Measurements from ENCODE around the gene JOSD2. TPM values are rescaled to one million over a fixed set of nuclear protein-coding genes. Genes with fewer than 3 reads are reported as not detected.

Gene JOSD2
- total RNA-seq, 4 donors from 2014 or later: 31.3 to 59.4 (median 42.9) TPM

GRCh38 chr19:50519006-50519575, 8.1 kb upstream of the JOSD2 start:
- intact Hi-C loops (cut with DNase I): no loop called here
- Histone ChIP-seq H3K9me3 (no peaks in the 10 kb centered on the region), H3K36me3 (peaks cover 0 to 12% (median 0%) of the 10 kb centered on the region in 4 donors), H3K27me3 (peaks cover 0 to 37% (median 0%) of the 10 kb centered on the region in 4 donors), H3K27ac (replicated peaks in 1 of 4) (no peak overlapping the region), H3K4me1 (no peaks in the 10 kb centered on the region), H3K4me3 (no peak overlapping the region)
- no peak for TF ChIP-seq POLR2A (IDR thresholded peaks at IDR 0.05; ENCODE audit: low read depth)
- no peak for TF ChIP-seq POLR2AphosphoS5 (IDR thresholded peaks at IDR 0.05)
- TF ChIP-seq EP300 (IDR thresholded peaks at IDR 0.05): no peak
- 98% methylated on average over 33 of the region's 40 CpGs for WGBS
- no peak for DNase-seq (ENCODE audit: extremely low spot score)

GRCh38 chr19:50518091-50519005, 7.4 kb upstream of the JOSD2 start:
- WGBS: 96% methylated on average over 53 of the region's 87 CpGs

GRCh38 chr19:50517704-50518075, 6.7 kb upstream of the JOSD2 start:
- intact Hi-C loops (cut with DNase I): no loop called here
- no peaks in the 10 kb centered on the region for H3K9me3 ChIP-seq
- peaks cover 0 to 12% (median 0%) of the 10 kb centered on the region in 4 donors for H3K36me3 ChIP-seq
- no peak overlapping the region for H3K27ac ChIP-seq (replicated peaks in 1 of 4)
- 94% methylated on average over 19 of the region's 37 CpGs for WGBS
- H3K4me3 ChIP-seq: no peak overlapping the region
- no peak for DNase-seq (ENCODE audit: extremely low spot score)
- TF ChIP-seq, protein P1, sequence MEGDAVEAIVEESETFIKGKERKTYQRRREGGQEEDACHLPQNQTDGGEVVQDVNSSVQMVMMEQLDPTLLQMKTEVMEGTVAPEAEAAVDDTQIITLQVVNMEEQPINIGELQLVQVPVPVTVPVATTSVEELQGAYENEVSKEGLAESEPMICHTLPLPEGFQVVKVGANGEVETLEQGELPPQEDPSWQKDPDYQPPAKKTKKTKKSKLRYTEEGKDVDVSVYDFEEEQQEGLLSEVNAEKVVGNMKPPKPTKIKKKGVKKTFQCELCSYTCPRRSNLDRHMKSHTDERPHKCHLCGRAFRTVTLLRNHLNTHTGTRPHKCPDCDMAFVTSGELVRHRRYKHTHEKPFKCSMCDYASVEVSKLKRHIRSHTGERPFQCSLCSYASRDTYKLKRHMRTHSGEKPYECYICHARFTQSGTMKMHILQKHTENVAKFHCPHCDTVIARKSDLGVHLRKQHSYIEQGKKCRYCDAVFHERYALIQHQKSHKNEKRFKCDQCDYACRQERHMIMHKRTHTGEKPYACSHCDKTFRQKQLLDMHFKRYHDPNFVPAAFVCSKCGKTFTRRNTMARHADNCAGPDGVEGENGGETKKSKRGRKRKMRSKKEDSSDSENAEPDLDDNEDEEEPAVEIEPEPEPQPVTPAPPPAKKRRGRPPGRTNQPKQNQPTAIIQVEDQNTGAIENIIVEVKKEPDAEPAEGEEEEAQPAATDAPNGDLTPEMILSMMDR (IDR thresholded peaks at IDR 0.05): no peak
- TF ChIP-seq POLR2A (IDR thresholded peaks at IDR 0.05; ENCODE audit: low read depth) (no peak), POLR2AphosphoS5 (IDR thresholded peaks at IDR 0.05) (no peak), EP300 (IDR thresholded peaks at IDR 0.05) (no peak)
- H3K4me1 ChIP-seq: peaks cover 0 to 5% (median 0%) of the 10 kb centered on the region in 4 donors
- H3K27me3 ChIP-seq: peaks cover 0 to 37% (median 0%) of the 10 kb centered on the region in 4 donors

More at GRCh38 chr19:50518091-50519005, 7.4 kb upstream of the JOSD2 start:
- peaks cover 0 to 12% (median 0%) of the 10 kb centered on the region in 4 donors for H3K36me3 ChIP-seq
- peaks cover 0 to 5% (median 0%) of the 10 kb centered on the region in 4 donors for H3K4me1 ChIP-seq
- DNase-seq (ENCODE audit: extremely low spot score): no peak
- TF ChIP-seq POLR2A (IDR thresholded peaks at IDR 0.05; ENCODE audit: low read depth): no peak
- no peak for TF ChIP-seq EP300 (IDR thresholded peaks at IDR 0.05)
- TF ChIP-seq POLR2AphosphoS5 (IDR thresholded peaks at IDR 0.05): no peak
- TF ChIP-seq, protein P1 (IDR thresholded peaks at IDR 0.05): no peak
- intact Hi-C loops (cut with DNase I): no loop called here
- no peaks in the 10 kb centered on the region for H3K9me3 ChIP-seq
- no peak overlapping the region for H3K27ac ChIP-seq (replicated peaks in 1 of 4)
- peaks cover 0 to 37% (median 0%) of the 10 kb centered on the region in 4 donors for H3K27me3 ChIP-seq
- H3K4me3 ChIP-seq: no peak overlapping the region

- H3K27me3 ChIP-seq: peaks cover 0 to 37% (median 0%) of the 10 kb centered on the region in 4 donors
- H3K36me3 ChIP-seq: peaks cover 0 to 12% (median 0%) of the 10 kb centered on the region in 4 donors
- 81% methylated on average over 51 of the region's 53 CpGs for WGBS
- no peaks in the 10 kb centered on the region for H3K9me3 ChIP-seq
- H3K4me1 ChIP-seq: peaks cover 0 to 7% (median 2%) of the 10 kb centered on the region in 4 donors
- DNase-seq (ENCODE audit: extremely low spot score): no peak
- H3K27ac ChIP-seq (replicated peaks in 1 of 4): no peak overlapping the region
- TF ChIP-seq POLR2AphosphoS5 (IDR thresholded peaks at IDR 0.05) (no peak), EP300 (IDR thresholded peaks at IDR 0.05) (no peak), POLR2A (IDR thresholded peaks at IDR 0.05; ENCODE audit: low read depth) (no peak)
- TF ChIP-seq, protein P1 (IDR thresholded peaks at IDR 0.05): no peak
- intact Hi-C loops (cut with DNase I): no loop called here
- H3K4me3 ChIP-seq: no peak overlapping the region
Observed at GRCh38 chr19:50516964-50517703, 6.1 kb upstream of the JOSD2 start.

Data from esophagus muscularis mucosa (tissue), 4 donors.